HG03432 (cell line): ENCODE data around the gene CCR5AS.
"Not testable (repeated sequence)": the region's sequence is repeated elsewhere in the genome, so short reads cannot be mapped to it uniquely, and the experiment has no call there.

Source experiments
- ATAC-seq: cut with Tn5 transposase; IDR thresholded peaks from one replicate; pipeline ENCODE4 v1.9.1; 2021; ENCODE audit warnings: mild to moderate bottlenecking, moderate library complexity; ENCODE audit not compliant: unreplicated experiment

Gene CCR5AS

GRCh38 chr3:46406788-46407611 lies at the start of gene CCR5AS, which contains the start of gene CCRL2:
TSS of gene CCR5AS (minus strand) at chr3:46407066.
TSS of gene CCRL2 (plus strand) at chr3:46407259. CDS start at chr3:46408080, 821 bp downstream.
- ATAC-seq: peak; percentile 55

- ATAC-seq: no peak
Observed at GRCh38 chr3:46456118-46456517, 49.3 kb upstream of the CCR5AS start.

GRCh38 chr3:46455231-46456115 lies 48.6 kb upstream of the CCR5AS start:
- no peak for ATAC-seq

- ATAC-seq: no peak
Observed at GRCh38 chr3:46454606-46455005, 47.7 kb upstream of the CCR5AS start.

GRCh38 chr3:46454209-46454595 lies 47.3 kb upstream of the CCR5AS start:
- ATAC-seq: no peak

GRCh38 chr3:46453526-46454208 lies 46.8 kb upstream of the CCR5AS start:
- no peak for ATAC-seq

GRCh38 chr3:46449755-46450552 lies 43.1 kb upstream of the CCR5AS start:
- ATAC-seq: no peak

GRCh38 chr3:46448721-46449120 lies 41.9 kb upstream of the CCR5AS start:
- no peak for ATAC-seq

- no peak for ATAC-seq
Observed at GRCh38 chr3:46447228-46447985, 40.5 kb upstream of the CCR5AS start.

GRCh38 chr3:46442576-46443530 lies 36.0 kb upstream of the CCR5AS start:
- no peak for ATAC-seq

GRCh38 chr3:46440531-46441294 lies 33.8 kb upstream of the CCR5AS start:
- peak; percentile 84 for ATAC-seq

GRCh38 chr3:46438831-46439230 lies 32.0 kb upstream of the CCR5AS start:
- no peak for ATAC-seq

GRCh38 chr3:46435081-46435726 lies 28.3 kb upstream of the CCR5AS start:
- no peak for ATAC-seq

- ATAC-seq: no peak
Observed at GRCh38 chr3:46433841-46434240, 27.0 kb upstream of the CCR5AS start.

- ATAC-seq: not testable (repeated sequence)
Observed at GRCh38 chr3:46433118-46433517, 26.3 kb upstream of the CCR5AS start.

- not testable (repeated sequence) for ATAC-seq
Observed at GRCh38 chr3:46431905-46432304, 25.0 kb upstream of the CCR5AS start.

- not testable (repeated sequence) for ATAC-seq
Observed at GRCh38 chr3:46430879-46431278, 24.0 kb upstream of the CCR5AS start.
